ENCODE results near the gene ARAP2.

DNA sequence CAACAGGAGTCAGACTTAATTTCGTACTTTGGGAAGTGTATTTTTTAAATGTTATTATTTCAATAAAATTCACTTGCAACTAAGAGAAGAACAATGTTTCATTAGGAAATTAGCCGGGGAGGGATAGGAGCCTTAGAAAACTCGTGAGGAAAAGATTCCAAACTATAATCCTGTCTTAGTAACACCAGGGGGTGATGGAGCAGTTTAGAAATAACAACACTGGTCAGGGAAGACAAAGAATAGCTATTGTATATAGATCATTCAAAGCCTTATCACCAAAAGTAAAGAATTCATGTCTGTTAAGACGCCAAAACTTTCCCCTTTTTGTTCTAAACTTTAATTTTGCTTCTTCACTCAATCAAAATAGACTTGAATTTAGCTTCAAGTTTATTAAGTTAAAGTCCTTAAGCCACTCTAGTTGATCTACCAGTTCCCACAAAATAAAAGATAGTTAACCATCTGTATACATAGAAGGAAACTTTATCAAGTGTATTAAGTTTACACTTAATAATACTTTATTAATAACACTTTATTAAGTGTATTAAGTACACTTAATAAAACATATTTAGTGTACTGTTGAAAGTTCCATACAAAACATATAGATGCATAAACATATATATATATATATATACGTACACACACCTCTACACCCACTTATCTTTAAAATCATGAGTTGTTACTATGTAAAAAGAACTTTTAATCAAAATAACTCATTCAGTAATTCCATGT, 60.5 kb downstream of the ARAP2 start:
- no peak for TF ChIP-seq EZH2 (IDR thresholded peaks at IDR 0.05; ENCODE audit: low read length)
- TF ChIP-seq, protein P1, sequence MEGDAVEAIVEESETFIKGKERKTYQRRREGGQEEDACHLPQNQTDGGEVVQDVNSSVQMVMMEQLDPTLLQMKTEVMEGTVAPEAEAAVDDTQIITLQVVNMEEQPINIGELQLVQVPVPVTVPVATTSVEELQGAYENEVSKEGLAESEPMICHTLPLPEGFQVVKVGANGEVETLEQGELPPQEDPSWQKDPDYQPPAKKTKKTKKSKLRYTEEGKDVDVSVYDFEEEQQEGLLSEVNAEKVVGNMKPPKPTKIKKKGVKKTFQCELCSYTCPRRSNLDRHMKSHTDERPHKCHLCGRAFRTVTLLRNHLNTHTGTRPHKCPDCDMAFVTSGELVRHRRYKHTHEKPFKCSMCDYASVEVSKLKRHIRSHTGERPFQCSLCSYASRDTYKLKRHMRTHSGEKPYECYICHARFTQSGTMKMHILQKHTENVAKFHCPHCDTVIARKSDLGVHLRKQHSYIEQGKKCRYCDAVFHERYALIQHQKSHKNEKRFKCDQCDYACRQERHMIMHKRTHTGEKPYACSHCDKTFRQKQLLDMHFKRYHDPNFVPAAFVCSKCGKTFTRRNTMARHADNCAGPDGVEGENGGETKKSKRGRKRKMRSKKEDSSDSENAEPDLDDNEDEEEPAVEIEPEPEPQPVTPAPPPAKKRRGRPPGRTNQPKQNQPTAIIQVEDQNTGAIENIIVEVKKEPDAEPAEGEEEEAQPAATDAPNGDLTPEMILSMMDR (optimal IDR thresholded peaks at IDR 0.05 in 1 of 3, IDR thresholded peaks at IDR 0.05 in 1 of 3, conservative IDR thresholded peaks at IDR 0.05 in 1 of 3; ENCODE audit: extremely low read depth in 1 of 3, insufficient read depth in 2 of 3, low read length in 3 of 3): no peak

Measured in keratinocyte (primary cell).